Measurements from ENCODE around the gene STAG1. TPM values are rescaled to one million over a fixed set of nuclear protein-coding genes. Genes with fewer than 3 reads are reported as not detected.

Gene STAG1
- total and polyA plus RNA-seq, 9 of the 15 experiments (the other 6 are each of a cell fraction or from before 2014, with no cell fraction given) = 2.7 to 17.7 (median 8.8) TPM

DNA sequence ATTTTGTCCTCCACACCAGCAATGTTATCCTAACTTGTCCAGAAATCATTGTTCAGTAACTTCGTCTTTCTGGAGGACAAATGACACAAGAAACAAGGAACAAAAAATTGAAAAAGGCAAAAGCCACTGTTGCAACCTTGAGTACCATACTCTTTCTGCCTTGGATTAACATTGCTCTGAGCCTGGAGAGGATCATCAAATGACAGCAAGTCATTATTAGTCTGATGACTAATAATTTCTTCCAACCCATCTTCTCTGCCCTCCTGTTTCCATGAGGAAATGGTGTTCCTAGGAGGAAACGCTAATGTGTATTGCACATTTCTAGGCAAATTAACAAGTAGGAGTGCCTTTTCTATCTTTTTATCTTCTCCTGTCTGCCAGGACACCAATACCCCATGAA lies 348.1 kb downstream of the STAG1 start:
- Histone ChIP-seq H3K4me2 (ENCODE audit: insufficient read depth, low read length) (no peak overlapping the region), H3K27me3 (ENCODE audit: control insufficient read depth in 2 of 2, insufficient read depth in 2 of 2, low read length in 2 of 2) (no peaks in the 10 kb centered on the region), H3K9ac (ENCODE audit: insufficient read depth in 1 of 2, low read depth in 2 of 2, low read length in 2 of 2) (no peak overlapping the region), H3K79me2 (ENCODE audit: control insufficient read depth, insufficient read depth, low read length) (no peaks in the 10 kb centered on the region), H3K9me1 (ENCODE audit: control insufficient read depth, insufficient read depth, low read length) (no peaks in the 10 kb centered on the region), H3K4me3 (no peak overlapping the region), H3K9me3 (replicated peaks; ENCODE audit: control insufficient read depth, insufficient read depth, low read depth, low read length) (no peaks in the 10 kb centered on the region; the same call in 1 of the 2 replicates), H3K4me1 (replicated peaks in 1 of 2; ENCODE audit: control insufficient read depth in 2 of 2, insufficient read depth in 2 of 2, low read length in 2 of 2) (no peaks in the 10 kb centered on the region), H3K36me3 (ENCODE audit: control insufficient read depth, insufficient read depth, low read length) (no peaks in the 10 kb centered on the region), H2AFZ (ENCODE audit: low read depth, low read length) (no peak overlapping the region), H4K20me1 (replicated peaks; ENCODE audit: control insufficient read depth, insufficient read depth, low read length) (no peaks in the 10 kb centered on the region), H3K27ac (ENCODE audit: extremely low read depth, low read depth, low read length) (no peak overlapping the region)
- ATAC-seq (no peak), DNase-seq (ENCODE audit: extremely low read depth in 1 of 4, low spot score in 3 of 4) (no peak), FAIRE-seq (no peak)
- intact Hi-C loops (cut with micrococcal nuclease) = no loop called here
- in situ Hi-C loops (cut with MboI) = no loop called here
- ChIA-PET CTCF (ENCODE audit: low intra/inter-chr PET ratio) (no interaction called here), POLR2A (no interaction called here)
- 54% methylated on average over 2 of the region's 2 CpGs for WGBS (ENCODE audit: insufficient coverage, low coverage, missing lambda C conversion rate)
- no TSS peak for BruUV-seq (replicated peaks)
- TF ChIP-seq ARID1B (IDR thresholded peaks at IDR 0.05) (no peak), NCOA1 (IDR thresholded peaks at IDR 0.05; ENCODE audit: low read depth) (no peak), RBM34 (IDR thresholded peaks at IDR 0.05; ENCODE audit: borderline replicate concordance, insufficient read depth, low read length) (no peak), ILK (tag; IDR thresholded peaks at IDR 0.05; ENCODE audit: borderline replicate concordance, low read depth) (no peak), HLTF (IDR thresholded peaks at IDR 0.05) (no peak), TEAD1 (CRISPR knock-in tag; IDR thresholded peaks at IDR 0.05) (no peak), ZNF143 (CRISPR knock-in tag; IDR thresholded peaks at IDR 0.05) (no peak), ZNF444 (CRISPR knock-in tag; IDR thresholded peaks at IDR 0.05) (no peak), PTTG1 (tag; IDR thresholded peaks at IDR 0.05; ENCODE audit: low read depth) (no peak), RB1 (IDR thresholded peaks at IDR 0.05; ENCODE audit: low read depth) (no peak), RHOXF2B (CRISPR knock-in tag; conservative IDR thresholded peaks at IDR 0.05) (no peak), U2AF1 (optimal IDR thresholded peaks at IDR 0.05; ENCODE audit: low read depth, low read length) (no peak), C11orf30 (IDR thresholded peaks at IDR 0.05; ENCODE audit: low read depth) (no peak), DNMT1 (IDR thresholded peaks at IDR 0.05) (no peak)

All from K562 (cell line).